Measurements from ENCODE around the gene IDS.

DNA sequence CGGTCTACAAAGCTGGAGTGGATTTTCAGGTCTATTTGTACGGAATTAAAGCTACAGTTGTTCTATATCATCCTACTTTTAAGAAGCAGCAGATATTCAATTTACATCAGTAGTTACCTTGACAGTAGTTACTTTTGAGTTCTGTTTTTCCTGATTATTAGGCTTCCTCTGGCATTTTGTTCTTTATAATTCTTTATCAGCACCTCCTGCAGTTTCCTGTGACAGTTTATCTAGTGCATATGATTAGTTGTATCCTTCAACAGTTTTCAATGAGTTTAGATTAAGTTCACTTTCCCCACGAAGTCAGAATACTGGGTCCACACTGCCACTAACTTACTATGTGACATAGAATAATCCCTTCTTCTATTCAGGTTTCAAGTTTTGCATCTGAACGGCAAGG lies 71.7 kb downstream of the IDS start:
- TF ChIP-seq, protein P1, sequence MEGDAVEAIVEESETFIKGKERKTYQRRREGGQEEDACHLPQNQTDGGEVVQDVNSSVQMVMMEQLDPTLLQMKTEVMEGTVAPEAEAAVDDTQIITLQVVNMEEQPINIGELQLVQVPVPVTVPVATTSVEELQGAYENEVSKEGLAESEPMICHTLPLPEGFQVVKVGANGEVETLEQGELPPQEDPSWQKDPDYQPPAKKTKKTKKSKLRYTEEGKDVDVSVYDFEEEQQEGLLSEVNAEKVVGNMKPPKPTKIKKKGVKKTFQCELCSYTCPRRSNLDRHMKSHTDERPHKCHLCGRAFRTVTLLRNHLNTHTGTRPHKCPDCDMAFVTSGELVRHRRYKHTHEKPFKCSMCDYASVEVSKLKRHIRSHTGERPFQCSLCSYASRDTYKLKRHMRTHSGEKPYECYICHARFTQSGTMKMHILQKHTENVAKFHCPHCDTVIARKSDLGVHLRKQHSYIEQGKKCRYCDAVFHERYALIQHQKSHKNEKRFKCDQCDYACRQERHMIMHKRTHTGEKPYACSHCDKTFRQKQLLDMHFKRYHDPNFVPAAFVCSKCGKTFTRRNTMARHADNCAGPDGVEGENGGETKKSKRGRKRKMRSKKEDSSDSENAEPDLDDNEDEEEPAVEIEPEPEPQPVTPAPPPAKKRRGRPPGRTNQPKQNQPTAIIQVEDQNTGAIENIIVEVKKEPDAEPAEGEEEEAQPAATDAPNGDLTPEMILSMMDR (IDR thresholded peaks at IDR 0.05): no peak
- TF ChIP-seq POLR2AphosphoS5 (IDR thresholded peaks at IDR 0.05): no peak

All from stomach (tissue), 4 donors.